ENCODE results near the gene APOL1. TPM values are rescaled to one million over a fixed set of nuclear protein-coding genes. Genes with fewer than 3 reads are reported as not detected.
"Not testable (repeated sequence)": the region's sequence is repeated elsewhere in the genome, so short reads cannot be mapped to it uniquely, and the experiment has no call there.

APOL1 gene
- total and polyA plus RNA-seq, 3 experiments from 2014 or later = 25.6 to 34.3 (median 32.8) TPM

- Mint-ChIP-seq H3K27ac (no peak overlapping the region), H3K36me3 (peaks cover 0 to 17% (median 0%) of the 10 kb centered on the region in 3 donors), H3K4me1 (peaks cover 7 to 12% (median 10%) of the 10 kb centered on the region in 3 donors), H3K4me3 (no peak overlapping the region), H3K9me3 (peaks cover 2 to 11% (median 8%) of the 10 kb centered on the region in 5 donors), H3K27me3 (peaks cover 30 to 63% of the 10 kb centered on the region in 2 donors)
- no peaks in the 10 kb centered on the region for H3K9me3 ChIP-seq (ENCODE audit: low read length)
- no peak overlapping the region for H3K4me3 ChIP-seq (ENCODE audit: low read length)
- no peak for DNase-seq
- H3K4me1 ChIP-seq (ENCODE audit: insufficient read depth, low read length) = no peaks in the 10 kb centered on the region
- no peaks in the 10 kb centered on the region for H3K27me3 ChIP-seq (ENCODE audit: insufficient read depth, low read length, poor library complexity, severe bottlenecking)
- H3K27ac ChIP-seq (ENCODE audit: low read depth, low read length) = no peak overlapping the region
- CTCF ChIA-PET = no interaction called here
- POLR2A ChIA-PET = no interaction called here
- no peaks in the 10 kb centered on the region for H3K36me3 ChIP-seq (ENCODE audit: insufficient read depth, low read length)
These were observed 44.0 kb upstream of the APOL1 start for GRCh38 chr22:36208914-36209313.

GRCh38 chr22:36209488-36209908 lies 43.4 kb upstream of the APOL1 start:
- H3K27me3 ChIP-seq (ENCODE audit: insufficient read depth, low read length, poor library complexity, severe bottlenecking); DNase-seq; CTCF ChIA-PET; POLR2A ChIA-PET; H3K27ac ChIP-seq (ENCODE audit: low read depth, low read length); H3K4me3 Mint-ChIP-seq; H3K4me3 ChIP-seq (ENCODE audit: low read length); H3K4me1 ChIP-seq (ENCODE audit: insufficient read depth, low read length); H3K36me3 ChIP-seq (ENCODE audit: insufficient read depth, low read length); H3K9me3 ChIP-seq (ENCODE audit: low read length): not testable (repeated sequence)
- Mint-ChIP-seq H3K9me3 (peaks cover 2 to 11% (median 8%) of the 10 kb centered on the region in 5 donors), H3K4me1 (peaks cover 7 to 12% (median 9%) of the 10 kb centered on the region in 3 donors), H3K27ac (peak overlapping the region in 1 of 8 donors; percentile 62), H3K27me3 (peaks cover 29 to 66% of the 10 kb centered on the region in 2 donors), H3K36me3 (peaks cover 0 to 17% (median 0%) of the 10 kb centered on the region in 3 donors)

- no peak overlapping the region for H3K4me3 ChIP-seq (ENCODE audit: low read length)
- no peaks in the 10 kb centered on the region for H3K36me3 ChIP-seq (ENCODE audit: insufficient read depth, low read length)
- H3K27me3 Mint-ChIP-seq = peaks cover 25 to 69% of the 10 kb centered on the region in 2 donors
- no peaks in the 10 kb centered on the region for H3K4me1 ChIP-seq (ENCODE audit: insufficient read depth, low read length)
- peaks cover 7 to 12% (median 9%) of the 10 kb centered on the region in 3 donors for H3K4me1 Mint-ChIP-seq
- peaks cover under 1% of the 10 kb centered on the region for H3K27me3 ChIP-seq (ENCODE audit: insufficient read depth, low read length, poor library complexity, severe bottlenecking)
- peaks cover 0 to 17% (median 0%) of the 10 kb centered on the region in 3 donors for H3K36me3 Mint-ChIP-seq
- POLR2A ChIA-PET = no interaction called here
- no peaks in the 10 kb centered on the region for H3K9me3 ChIP-seq (ENCODE audit: low read length)
- DNase-seq = no peak
- CTCF ChIA-PET = no interaction called here
- H3K9me3 Mint-ChIP-seq = peaks cover 2 to 11% (median 8%) of the 10 kb centered on the region in 5 donors
- no peak overlapping the region for H3K27ac ChIP-seq (ENCODE audit: low read depth, low read length)
- no peak overlapping the region for H3K27ac Mint-ChIP-seq
- no peak overlapping the region for H3K4me3 Mint-ChIP-seq
These were observed 42.7 kb upstream of the APOL1 start for GRCh38 chr22:36210224-36210623.

- no peak overlapping the region for H3K27ac ChIP-seq (ENCODE audit: low read depth, low read length)
- no peak overlapping the region for H3K4me3 ChIP-seq (ENCODE audit: low read length)
- no peaks in the 10 kb centered on the region for H3K4me1 ChIP-seq (ENCODE audit: insufficient read depth, low read length)
- H3K9me3 ChIP-seq (ENCODE audit: low read length) = no peaks in the 10 kb centered on the region
- peaks cover 7 to 12% (median 9%) of the 10 kb centered on the region in 3 donors for H3K4me1 Mint-ChIP-seq
- no peaks in the 10 kb centered on the region for H3K36me3 ChIP-seq (ENCODE audit: insufficient read depth, low read length)
- H3K4me3 Mint-ChIP-seq = no peak overlapping the region
- ChIA-PET POLR2A (no interaction called here), CTCF (interaction anchor here (1.2 to 1.7 kb wide), 2 partner anchors 28 to 275 kb away, joined by 5 to 6 read pairs; partner anchors contain the start of gene APOL2)
- H3K27ac Mint-ChIP-seq = no peak overlapping the region
- peaks cover 5% of the 10 kb centered on the region for H3K27me3 ChIP-seq (ENCODE audit: insufficient read depth, low read length, poor library complexity, severe bottlenecking)
- DNase-seq = no peak
- H3K27me3 Mint-ChIP-seq = peaks cover 28 to 80% of the 10 kb centered on the region in 2 donors
- H3K9me3 Mint-ChIP-seq = peaks cover 2 to 11% (median 8%) of the 10 kb centered on the region in 5 donors
- H3K36me3 Mint-ChIP-seq = peaks cover 0 to 17% (median 0%) of the 10 kb centered on the region in 3 donors
These were observed 41.6 kb upstream of the APOL1 start for GRCh38 chr22:36211237-36211861.

- H3K36me3 Mint-ChIP-seq = peaks cover 0 to 17% (median 0%) of the 10 kb centered on the region in 3 donors
- ChIA-PET CTCF (interaction anchor here (1.7 kb wide), 1 partner anchor 26 kb away, joined by 5 read pairs; the partner anchor contains the start of gene APOL2), POLR2A (no interaction called here)
- H3K9me3 Mint-ChIP-seq = peaks cover 2 to 11% (median 8%) of the 10 kb centered on the region in 5 donors
- H3K4me3 Mint-ChIP-seq = no peak overlapping the region
- Histone ChIP-seq H3K4me3 (ENCODE audit: low read length) (no peak overlapping the region), H3K36me3 (ENCODE audit: insufficient read depth, low read length) (no peaks in the 10 kb centered on the region), H3K4me1 (ENCODE audit: insufficient read depth, low read length) (no peaks in the 10 kb centered on the region), H3K9me3 (ENCODE audit: low read length) (no peaks in the 10 kb centered on the region), H3K27ac (ENCODE audit: low read depth, low read length) (no peak overlapping the region), H3K27me3 (ENCODE audit: insufficient read depth, low read length, poor library complexity, severe bottlenecking) (peaks cover 9% of the 10 kb centered on the region)
- peaks cover 7 to 12% (median 9%) of the 10 kb centered on the region in 3 donors for H3K4me1 Mint-ChIP-seq
- no peak for DNase-seq
- H3K27me3 Mint-ChIP-seq = peaks cover 30 to 78% of the 10 kb centered on the region in 2 donors
- H3K27ac Mint-ChIP-seq = no peak overlapping the region
These were observed 40.0 kb upstream of the APOL1 start for GRCh38 chr22:36212901-36213300.

- Histone ChIP-seq H3K4me3 (ENCODE audit: low read length) (no peak overlapping the region), H3K27ac (ENCODE audit: low read depth, low read length) (no peak overlapping the region), H3K27me3 (ENCODE audit: insufficient read depth, low read length, poor library complexity, severe bottlenecking) (peaks cover 13% of the 10 kb centered on the region), H3K9me3 (ENCODE audit: low read length) (no peaks in the 10 kb centered on the region), H3K4me1 (ENCODE audit: insufficient read depth, low read length) (no peaks in the 10 kb centered on the region), H3K36me3 (ENCODE audit: insufficient read depth, low read length) (no peaks in the 10 kb centered on the region)
- ChIA-PET CTCF (no interaction called here), POLR2A (no interaction called here)
- no peak overlapping the region for H3K27ac Mint-ChIP-seq
- H3K9me3 Mint-ChIP-seq = peaks cover 2 to 10% (median 8%) of the 10 kb centered on the region in 5 donors
- H3K36me3 Mint-ChIP-seq = peaks cover 0 to 17% (median 0%) of the 10 kb centered on the region in 3 donors
- no peak for DNase-seq
- peaks cover 30 to 80% of the 10 kb centered on the region in 2 donors for H3K27me3 Mint-ChIP-seq
- H3K4me3 Mint-ChIP-seq = no peak overlapping the region
- peaks cover 7 to 12% (median 9%) of the 10 kb centered on the region in 3 donors for H3K4me1 Mint-ChIP-seq
These were observed 39.3 kb upstream of the APOL1 start for GRCh38 chr22:36213586-36213985.

GRCh38 chr22:36215981-36216380 lies 37.0 kb upstream of the APOL1 start:
- CTCF ChIA-PET = no interaction called here
- H3K27me3 Mint-ChIP-seq = peaks cover 16 to 63% of the 10 kb centered on the region in 2 donors
- Histone ChIP-seq H3K9me3 (ENCODE audit: low read length) (no peaks in the 10 kb centered on the region), H3K4me3 (ENCODE audit: low read length) (no peak overlapping the region), H3K27me3 (ENCODE audit: insufficient read depth, low read length, poor library complexity, severe bottlenecking) (peaks cover 13% of the 10 kb centered on the region), H3K4me1 (ENCODE audit: insufficient read depth, low read length) (no peaks in the 10 kb centered on the region), H3K27ac (ENCODE audit: low read depth, low read length) (no peak overlapping the region), H3K36me3 (ENCODE audit: insufficient read depth, low read length) (no peaks in the 10 kb centered on the region)
- POLR2A ChIA-PET = no interaction called here
- no peak overlapping the region for H3K27ac Mint-ChIP-seq
- no peaks in the 10 kb centered on the region for H3K9me3 Mint-ChIP-seq
- H3K4me1 Mint-ChIP-seq = peaks cover 4 to 8% (median 7%) of the 10 kb centered on the region in 3 donors
- DNase-seq = no peak
- peaks cover 0 to 4% (median 0%) of the 10 kb centered on the region in 3 donors for H3K36me3 Mint-ChIP-seq
- no peak overlapping the region for H3K4me3 Mint-ChIP-seq

GRCh38 chr22:36218648-36219193 lies 34.2 kb upstream of the APOL1 start:
- H3K4me3 ChIP-seq (ENCODE audit: low read length) = no peak overlapping the region
- ChIA-PET CTCF (interaction anchor here (0.9 kb wide), 1 partner anchor 34 kb away, joined by 3 read pairs; the partner anchor contains the start of gene APOL1), POLR2A (interaction anchor here (0.7 kb wide), 1 partner anchor 279 kb away, joined by 5 read pairs; no protein-coding TSS in a partner anchor)
- peaks cover 5 to 13% (median 10%) of the 10 kb centered on the region in 3 donors for H3K4me1 Mint-ChIP-seq
- DNase-seq = no peak
- no peak overlapping the region for H3K27ac ChIP-seq (ENCODE audit: low read depth, low read length)
- H3K27me3 ChIP-seq (ENCODE audit: insufficient read depth, low read length, poor library complexity, severe bottlenecking) = peaks cover 13% of the 10 kb centered on the region
- H3K27ac Mint-ChIP-seq = no peak overlapping the region
- H3K27me3 Mint-ChIP-seq = peaks cover 7 to 40% of the 10 kb centered on the region in 2 donors
- no peaks in the 10 kb centered on the region for H3K36me3 Mint-ChIP-seq
- no peaks in the 10 kb centered on the region for H3K4me1 ChIP-seq (ENCODE audit: insufficient read depth, low read length)
- no peaks in the 10 kb centered on the region for H3K9me3 ChIP-seq (ENCODE audit: low read length)
- no peaks in the 10 kb centered on the region for H3K36me3 ChIP-seq (ENCODE audit: insufficient read depth, low read length)
- H3K4me3 Mint-ChIP-seq = no peak overlapping the region
- no peaks in the 10 kb centered on the region for H3K9me3 Mint-ChIP-seq

All from CD8-positive, alpha-beta memory T cell (primary cell).